CD4-positive, alpha-beta T cell treated with Interleukin-6 at 100 ng/mL for 8 hours (primary cell): Measurements from ENCODE around the gene CPLANE2.

Source experiments
- DNase-seq: peaks from one replicate; pipeline ENCODE4 v3.0.0-alpha.2; 2020; ENCODE audit warnings: mixed read lengths, low spot score

CPLANE2 gene

DNA sequence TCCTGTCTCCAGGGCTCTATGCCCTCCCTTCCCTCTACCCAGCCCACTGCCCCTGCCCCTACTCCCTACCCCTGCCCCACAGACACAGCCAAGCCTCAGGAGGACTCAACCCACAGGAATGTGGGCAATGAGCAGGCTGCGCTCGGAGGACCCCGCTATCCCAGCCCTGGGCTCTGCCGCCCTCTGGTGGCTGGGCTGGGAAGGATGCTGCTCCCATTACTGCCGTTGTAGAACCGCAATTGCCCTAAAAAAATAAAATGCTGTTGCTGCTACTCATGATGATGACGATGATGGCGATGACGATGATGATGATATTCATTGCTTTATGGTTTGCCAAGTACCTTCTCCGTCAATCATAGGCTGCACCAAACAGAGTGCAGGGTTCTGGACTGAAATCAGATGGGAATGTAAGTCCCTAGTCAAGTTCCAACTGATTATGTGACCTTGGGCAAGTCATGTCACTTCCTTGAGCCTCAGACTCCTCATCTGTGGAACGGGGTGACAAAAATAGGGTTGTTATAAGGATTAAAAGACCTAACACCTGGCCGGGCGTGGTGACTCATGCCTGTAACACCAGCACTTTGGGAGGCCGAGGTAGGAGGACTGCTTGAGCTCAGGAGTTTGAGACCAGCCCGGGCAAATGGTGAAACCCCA is 49.1 kb downstream of the CPLANE2 start:
- peak; percentile 74 for DNase-seq

- no peak for DNase-seq
These were observed 50.2 kb downstream of the CPLANE2 start for GRCh38 chr1:16186655-16187235.

GRCh38 chr1:16184557-16185303 is 52.3 kb downstream of the CPLANE2 start:
- no peak for DNase-seq

GRCh38 chr1:16183765-16184556 is 53.0 kb downstream of the CPLANE2 start:
- no peak for DNase-seq

GRCh38 chr1:16183179-16183578 is 53.8 kb downstream of the CPLANE2 start:
- DNase-seq, result no peak

DNA sequence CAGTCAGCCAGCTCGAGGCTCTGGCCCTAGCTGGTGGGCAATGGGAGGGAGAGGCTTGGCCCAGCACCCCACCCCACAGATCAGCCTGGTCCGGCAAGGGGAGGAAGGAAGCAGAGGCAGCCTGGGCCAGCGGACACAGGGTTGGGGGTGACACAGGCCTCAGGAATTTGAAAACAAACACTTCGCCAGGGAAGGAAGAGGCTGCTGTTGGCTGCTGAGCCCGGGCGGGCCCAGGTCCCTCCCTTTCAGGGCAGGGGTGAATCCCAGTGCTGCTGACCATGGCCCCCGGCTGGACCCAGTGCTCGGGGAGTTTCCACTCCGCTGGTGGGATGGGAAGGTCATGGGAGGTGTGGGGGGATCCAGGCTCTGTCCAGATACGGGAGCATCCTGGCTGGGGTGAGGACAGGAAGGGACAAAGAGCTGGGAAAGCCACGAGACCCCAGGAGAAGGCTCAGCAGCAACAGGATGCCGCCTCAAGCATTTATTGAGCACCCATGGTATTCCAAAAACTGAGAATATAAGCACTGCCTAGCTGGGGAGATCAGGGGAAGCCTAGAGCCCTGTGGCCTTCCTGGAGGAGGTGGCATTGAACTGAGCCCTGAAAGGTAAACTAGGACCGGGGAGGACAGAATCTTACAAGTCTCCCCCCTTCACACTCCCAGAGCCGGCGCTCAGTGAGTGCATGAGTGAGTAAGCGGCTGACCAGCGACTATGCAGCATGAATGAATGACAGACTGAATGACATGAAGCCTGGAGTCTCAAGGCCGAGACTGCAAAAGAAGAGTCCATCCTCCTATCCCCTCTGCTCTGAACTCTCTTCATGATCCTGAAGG is 54.9 kb downstream of the CPLANE2 start:
- no peak for DNase-seq
